Stimulated activated CD8-positive, alpha-beta memory T cell treated with anti-CD3 and anti-CD28 coated beads, Interleukin-12 subunit alpha, Interleukin-12 subunit beta, amount 100 ng/mL, for 24 hours (primary cell): Measurements from ENCODE around the gene XIRP2.
"Not testable (repeated sequence)": the region's sequence is repeated elsewhere in the genome, so short reads cannot be mapped to it uniquely, and the experiment has no call there.

Experiments
- DNase-seq: peaks from one replicate; pipeline ENCODE4 v3.0.0-alpha.2; 2020; ENCODE audit errors: extremely low read depth

Gene XIRP2

DNA sequence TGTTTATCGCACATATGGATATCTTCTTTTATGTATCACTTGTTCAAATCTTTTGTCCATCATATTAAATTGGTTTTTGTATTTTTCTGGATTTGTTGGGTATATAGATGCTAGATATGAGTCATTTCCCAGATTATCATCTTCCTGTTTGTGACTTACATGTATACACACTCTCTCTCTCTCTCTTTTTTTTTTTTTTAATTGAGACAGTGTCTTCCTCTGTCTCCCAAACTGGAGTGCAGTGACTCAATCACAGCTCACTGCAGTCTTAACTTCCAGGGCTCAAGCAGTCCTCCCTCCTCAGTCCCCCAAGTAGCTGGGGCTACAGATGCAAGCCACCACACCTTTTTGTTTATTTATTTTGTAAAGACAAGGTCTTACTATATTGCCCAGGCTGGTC, 43.8 kb downstream of the XIRP2 start:
- no peak for DNase-seq

DNA sequence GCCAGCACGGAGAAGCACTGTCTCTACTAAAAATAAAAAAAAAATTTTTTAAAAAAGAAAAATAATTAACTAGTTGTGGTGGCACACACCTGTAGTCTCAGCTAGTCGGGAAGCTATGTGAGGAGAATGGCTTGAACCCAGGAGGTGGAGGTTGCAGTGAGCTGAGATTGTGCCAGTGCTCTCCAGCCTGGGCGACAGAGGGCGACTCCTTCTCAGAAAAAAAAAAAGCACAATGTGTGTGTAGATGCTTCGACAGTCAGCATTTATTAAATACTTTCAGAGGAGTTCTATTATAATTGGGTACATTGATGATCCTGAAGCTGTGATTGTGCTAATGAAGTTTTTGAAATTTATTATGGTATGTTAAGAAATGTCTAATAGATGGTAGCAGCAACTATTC, 46.5 kb downstream of the XIRP2 start:
- DNase-seq = no peak

DNA sequence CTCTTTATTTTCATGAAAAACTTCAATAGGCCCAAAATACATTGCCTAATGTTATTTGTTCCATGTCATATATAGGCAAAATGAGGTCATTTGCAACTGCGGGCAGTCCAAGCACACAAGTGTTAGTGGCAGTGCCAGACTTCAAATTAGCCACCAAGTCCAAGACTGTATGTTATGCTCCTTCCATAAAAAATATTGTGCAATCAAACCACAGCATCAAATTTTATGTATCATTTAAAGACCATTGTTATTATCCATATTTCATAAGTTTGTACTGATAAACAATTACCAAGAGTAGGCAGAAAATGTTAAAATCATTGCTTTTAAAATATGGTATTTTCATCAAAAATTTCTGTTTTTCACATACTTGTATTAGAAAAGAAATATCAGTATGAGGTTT, 54.1 kb downstream of the XIRP2 start:
- no peak for DNase-seq

DNA sequence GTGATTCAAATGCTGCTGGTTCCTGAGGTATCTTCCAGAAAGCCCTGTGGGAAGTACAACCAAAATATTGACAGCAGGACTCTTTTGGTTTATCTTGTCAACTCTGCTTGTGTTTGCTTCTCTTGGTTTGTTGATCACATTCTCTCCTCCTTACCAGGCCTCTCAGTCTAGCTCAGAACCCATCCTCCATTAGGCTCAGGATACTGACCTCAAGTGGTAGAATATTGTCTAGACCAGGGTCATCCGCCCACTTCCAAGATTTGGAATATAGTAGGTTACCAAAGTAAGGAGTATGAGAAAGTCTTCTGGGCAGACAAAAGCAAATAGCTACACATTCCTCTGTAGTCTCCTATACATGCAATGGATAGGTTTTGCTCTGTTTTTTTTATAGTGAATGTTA, 56.6 kb downstream of the XIRP2 start:
- no peak for DNase-seq

DNA sequence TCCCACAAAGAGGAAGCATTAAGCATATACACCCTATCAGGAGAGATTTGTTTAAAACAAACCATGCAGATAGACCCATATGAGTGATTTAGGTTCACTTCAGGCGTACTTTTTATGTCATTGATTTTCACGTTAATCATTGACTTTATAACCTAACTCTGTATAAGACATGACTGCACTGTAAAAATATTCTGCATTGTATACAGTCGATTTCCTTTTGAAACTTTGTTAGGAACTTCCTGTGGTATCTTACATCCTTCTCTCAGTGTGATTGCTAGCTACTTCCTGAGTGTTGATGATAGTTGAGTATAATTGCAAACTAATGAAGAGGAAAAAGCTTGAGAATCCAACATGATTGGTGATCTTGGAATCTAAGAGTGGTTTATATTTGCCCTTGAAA, 69.4 kb downstream of the XIRP2 start:
- DNase-seq = no peak

DNA sequence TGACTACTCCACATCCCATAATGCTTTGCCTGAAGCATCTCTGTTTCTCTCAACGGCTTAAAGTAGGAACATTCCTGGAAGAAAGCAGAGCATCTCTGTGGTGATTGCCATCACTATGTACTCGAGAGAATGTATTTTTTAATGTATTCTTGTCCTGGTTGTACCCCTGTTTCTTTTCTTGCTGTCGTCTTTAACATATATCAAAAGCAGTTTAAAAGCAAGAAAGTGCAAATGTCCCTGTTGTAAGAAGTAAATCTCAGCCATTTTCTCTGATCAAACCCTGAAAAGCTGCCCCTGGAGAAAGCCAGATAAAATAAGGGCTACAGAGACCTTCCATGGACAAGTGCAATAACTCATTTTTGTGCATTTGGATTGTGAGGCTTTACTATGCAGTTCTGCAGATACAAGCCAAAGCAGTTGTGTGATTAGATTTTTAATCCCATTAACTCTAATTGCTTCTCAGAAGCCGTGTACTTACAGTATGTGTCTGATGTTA, 70.8 kb downstream of the XIRP2 start:
- no peak for DNase-seq

DNA sequence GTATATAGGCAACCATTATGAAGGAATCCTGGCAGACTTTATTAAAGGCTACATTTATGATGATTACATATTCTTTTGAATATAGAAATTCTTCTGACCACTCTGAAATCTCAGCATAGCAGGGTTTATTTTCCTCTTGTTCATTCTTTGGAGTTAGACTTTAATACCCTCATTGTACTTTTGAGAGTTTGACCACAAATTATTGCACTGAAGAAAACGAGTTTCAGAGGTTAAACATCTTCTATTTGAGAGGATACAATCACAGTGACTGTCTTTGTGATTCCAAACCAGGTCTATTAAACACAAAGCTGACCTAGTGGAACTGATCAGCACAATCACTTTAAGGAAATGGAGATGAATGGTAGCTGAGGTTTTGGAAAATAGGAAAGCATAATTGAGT, 71.3 kb downstream of the XIRP2 start:
- DNase-seq = no peak

DNA sequence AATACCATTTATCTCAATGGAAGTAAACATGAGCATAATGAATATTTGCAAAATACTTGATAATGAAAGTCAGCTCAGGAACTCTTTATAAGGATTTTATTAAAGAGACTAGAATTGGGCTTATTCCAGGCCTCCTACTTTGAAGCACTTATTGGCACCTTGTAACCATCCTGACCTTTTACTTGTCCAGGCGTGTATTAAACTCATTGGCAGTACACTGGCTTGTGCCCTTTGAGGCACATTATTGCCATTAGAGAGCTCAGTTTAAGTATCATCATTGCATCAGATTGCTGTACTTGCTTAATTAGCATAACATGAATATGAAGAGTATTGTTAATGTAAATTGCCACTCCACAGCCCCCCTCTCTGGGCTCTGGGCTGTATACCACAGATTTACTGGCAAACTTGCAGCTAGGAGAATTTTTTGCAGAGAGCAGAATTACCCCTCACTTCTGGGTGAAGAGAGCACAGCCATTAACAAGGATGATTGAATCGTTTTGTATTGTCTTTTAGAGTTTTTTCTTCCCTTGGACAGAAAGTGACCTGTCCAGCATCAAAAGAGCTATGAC, 72.5 kb downstream of the XIRP2 start:
- no peak for DNase-seq

DNA sequence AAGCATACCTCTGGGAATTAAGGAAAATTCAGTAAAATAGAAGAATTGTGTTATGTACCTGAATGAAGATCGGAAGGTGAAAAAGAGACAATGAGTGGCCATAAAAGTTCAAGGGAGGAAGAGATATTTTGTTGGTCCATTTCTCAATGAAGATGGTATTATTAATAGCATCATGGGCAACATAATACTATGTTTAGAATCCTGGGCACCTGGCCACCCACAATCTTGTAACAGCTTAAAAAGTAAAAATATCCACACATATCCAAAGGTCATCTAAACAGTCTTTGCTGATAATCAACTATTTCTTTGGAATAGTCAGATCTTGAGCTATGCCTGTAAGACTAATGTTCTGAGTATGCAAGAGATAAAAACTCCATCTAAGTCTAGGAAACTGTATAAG, 73.7 kb downstream of the XIRP2 start:
- DNase-seq = no peak

DNA sequence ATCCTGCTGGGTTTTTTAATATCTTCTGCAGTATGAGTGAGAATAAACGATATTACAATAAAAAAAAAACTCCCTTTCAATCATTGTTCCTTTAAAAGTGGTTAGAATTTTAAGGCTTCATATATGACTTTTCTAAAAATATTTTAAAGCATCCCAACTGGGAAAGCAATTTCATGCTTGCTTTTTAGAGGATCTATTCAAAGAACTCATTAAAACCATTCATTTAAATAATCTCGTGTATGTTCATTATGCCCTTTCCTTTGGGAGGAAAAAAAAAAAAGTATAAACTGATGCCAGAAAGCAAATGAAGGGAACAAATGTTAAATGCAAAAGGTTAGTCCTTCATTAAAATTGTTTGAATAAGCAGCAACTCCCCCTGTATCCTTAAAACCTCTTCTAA, 81.2 kb downstream of the XIRP2 start:
- no peak for DNase-seq

DNA sequence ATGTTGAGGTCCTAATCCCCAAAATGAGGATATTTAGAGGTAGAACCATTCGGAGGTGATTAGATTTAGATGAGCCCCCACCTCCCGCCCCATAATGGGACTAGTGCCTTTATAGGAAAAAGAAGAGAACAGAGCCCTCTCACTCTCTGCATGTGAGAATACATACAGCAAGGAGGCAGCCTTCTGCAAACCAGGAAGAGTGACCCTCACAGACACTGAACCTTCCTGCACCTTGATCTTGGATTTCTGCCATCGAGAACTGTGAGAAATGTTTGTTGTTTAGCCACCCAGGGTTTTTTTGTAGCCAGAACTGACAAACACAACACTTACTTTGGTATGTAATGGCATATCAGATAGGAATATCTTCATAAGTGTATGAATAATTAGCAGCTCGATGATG, 83.7 kb downstream of the XIRP2 start:
- DNase-seq = no peak

DNA sequence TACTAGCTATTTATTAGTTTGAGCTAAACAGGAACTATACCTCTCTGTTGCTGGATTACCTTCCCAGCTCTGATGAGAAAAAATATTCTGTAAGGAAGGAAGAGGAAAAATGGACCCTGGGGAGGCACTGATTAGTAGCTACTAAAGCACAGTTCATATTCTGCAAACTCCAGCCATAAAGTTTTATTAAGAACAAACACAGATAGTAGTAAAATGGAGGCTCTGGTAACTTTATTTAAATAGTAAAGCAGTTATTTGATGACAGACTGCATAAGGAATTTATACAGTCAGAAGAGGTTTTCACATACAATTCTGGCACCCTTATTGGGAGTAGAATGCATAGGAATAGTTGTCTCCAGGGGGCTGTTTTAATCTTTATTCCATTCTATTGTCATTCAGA, 84.1 kb downstream of the XIRP2 start:
- DNase-seq = no peak

DNA sequence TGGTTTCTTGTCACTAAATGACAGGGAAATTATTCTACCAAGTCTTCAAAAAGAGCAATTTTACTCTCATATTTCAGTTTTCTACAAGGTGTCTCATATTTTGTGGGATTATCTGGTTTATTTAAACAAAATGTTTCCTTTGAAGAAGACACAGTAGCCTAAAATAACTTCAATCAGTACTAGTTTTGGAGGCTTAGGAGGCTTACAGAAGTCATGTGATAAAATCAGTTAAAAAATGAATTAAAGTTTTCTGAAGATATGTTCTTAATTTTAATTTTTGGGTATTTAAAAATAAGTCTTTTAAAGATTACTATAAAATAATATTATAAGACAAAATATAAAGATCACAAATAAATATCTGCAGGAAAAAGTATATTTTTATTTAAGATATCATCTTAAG, 95.9 kb downstream of the XIRP2 start:
- no peak for DNase-seq

DNA sequence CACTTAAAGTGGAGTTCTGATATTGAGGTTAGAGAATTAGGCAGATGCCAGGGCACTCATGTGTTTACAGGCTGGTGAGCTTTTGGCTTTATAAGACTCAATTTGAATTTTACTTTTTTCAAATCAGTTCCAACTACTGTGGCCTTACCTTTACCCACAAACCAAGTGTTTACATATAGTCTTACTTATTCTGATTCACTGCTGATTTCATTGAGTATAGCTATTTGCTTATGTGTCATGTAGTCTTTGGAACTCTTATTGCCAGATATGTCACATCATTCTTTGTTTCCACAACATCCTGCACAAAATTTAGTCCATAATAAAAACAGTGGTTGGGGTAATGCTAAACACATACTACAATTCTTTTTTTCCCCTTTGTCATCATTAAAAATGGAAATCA, 96.5 kb downstream of the XIRP2 start:
- DNase-seq = no peak

DNA sequence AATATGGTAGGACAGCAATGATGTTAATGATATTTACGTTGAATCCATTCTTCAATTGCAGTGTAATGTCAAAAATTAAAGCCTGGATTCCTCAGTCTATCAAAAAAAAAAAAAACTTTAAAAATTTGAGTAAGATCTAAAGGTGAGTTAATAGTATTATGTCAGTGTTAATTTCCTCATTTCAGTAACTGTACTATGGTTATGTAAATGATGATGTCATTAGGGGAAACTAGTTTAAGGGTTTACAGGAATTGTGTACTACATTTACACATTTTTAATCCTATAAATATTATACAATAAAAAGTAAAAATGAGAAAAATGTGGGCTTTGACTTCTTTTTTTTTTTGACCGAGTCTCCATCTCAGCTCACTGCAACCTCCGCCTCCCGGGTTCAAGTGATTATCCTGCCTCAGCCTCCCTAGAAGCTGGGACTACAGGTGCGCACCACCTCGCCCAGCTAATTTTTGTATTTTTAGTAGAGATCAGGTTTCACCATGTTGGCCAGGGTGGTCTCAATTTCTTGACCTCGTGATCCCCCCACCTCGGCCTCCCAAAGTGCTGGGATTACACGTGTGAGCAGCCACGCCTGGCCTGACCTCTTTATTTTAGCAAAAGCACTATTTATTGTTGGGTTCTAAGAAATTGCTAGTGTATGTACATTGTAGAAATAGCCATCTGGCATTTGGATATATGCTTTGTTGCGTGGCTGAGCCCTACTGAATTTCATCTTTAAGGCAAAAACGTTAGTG, 106.5 kb downstream of the XIRP2 start:
- DNase-seq = no peak

DNA sequence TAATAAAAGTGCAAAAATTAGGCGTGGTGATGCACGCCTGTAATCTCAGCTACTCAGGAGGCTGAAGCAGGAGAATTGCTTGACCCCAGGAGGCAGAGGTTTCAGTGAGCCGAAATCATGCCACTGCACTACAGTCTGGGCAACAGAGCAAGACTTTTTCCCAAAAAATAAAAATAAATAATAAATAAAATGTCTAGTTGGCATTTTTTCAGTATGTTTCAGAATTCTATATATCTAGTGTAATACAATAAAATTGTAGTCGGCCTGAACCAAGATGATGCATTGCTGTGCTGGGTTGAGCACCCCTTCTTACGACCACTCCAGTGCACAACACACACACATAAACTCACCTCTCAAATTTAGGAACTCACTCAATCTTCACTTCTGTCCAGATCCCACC, 108.2 kb downstream of the XIRP2 start:
- no peak for DNase-seq

DNA sequence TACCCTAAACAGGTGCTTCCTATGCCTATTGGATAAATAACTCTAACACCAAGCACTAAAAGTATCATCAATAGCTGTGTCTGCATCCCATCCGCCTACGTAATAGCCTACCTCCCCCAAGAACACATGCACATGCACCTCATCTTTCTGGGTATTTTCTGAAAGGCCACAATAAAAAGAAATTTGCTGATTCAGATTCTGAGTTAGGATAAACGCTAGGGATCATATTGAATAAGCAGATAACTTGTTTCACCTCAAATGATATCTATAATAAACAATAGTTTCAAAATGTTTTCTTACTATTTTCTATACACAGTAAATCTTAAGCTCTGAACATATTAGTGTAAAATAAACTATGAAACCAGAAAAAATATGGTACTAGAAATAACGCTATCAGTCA, 112.9 kb downstream of the XIRP2 start:
- no peak for DNase-seq

DNA sequence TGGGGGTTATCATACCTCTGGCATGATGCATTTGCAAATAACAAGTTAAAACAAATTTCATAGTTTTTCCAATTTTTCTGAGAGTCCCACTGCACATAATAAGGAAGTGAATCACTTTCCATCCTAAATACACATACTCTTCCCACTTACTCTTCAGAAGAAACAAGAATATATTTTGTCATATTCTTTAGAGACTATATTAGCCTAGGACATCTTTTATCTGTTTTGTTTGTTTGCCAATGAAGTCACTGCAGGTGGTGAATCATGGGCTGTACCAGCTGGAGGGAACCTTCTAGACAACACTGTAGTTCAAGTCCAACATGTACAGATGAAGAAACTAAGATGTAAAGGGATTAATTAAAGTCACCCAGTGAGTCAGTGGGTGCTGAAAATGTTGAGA, 116.8 kb downstream of the XIRP2 start:
- no peak for DNase-seq

DNA sequence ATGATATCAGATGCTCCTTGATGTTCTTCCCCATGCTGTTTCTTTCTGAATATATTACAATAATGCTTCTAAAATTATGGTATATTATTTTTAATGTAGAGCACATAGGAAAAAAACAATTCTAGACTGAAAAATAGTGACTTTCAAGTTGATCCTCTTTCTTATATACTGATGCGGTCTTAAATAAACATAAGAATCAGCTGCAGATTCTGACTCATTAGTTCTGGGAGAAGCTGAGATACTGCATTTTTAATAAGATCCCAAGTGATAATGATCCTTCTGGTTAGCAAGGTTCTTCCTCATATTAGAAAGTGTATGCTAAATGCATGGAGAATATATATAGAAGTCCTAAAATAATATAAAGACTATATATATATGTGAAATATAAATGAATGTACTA, 124.9 kb downstream of the XIRP2 start:
- DNase-seq = no peak

DNA sequence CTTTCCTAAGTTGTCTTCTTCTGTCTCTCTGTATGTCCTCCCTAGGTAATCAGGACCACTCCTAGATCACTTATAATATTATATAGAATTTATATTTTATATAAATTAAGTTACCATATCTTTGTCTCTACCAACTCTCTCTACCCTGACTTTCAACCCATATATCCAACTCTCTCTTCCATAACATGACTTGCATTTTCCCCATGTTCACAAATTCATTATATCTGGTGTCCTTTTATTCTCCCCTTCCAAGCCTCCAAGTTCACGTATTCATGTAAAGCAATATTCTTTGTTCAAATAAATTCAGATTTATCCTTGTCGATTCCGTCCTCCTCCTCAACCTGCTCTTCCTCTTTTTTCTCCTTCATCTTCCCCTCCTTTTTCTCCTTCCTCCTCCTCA, 127.5 kb downstream of the XIRP2 start:
- no peak for DNase-seq

DNA sequence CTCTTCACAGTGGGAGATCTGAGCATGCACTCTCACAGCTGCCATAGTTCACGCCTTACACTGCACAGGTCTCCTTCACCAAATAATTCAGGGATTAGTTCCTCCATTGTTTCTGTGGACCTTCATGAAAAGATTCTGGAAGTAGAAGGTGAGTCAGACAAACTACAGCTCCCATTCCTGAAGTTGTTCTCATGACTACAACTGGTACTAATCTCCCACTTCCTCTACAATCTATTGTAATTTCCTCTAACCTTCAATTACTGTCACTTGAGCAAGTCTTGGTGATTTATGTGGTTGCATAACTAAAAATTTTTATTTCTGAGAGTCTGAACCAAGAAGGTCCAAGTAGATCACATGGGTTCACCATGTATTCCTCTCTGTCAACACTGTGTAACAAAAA, 128.7 kb downstream of the XIRP2 start:
- no peak for DNase-seq

DNA sequence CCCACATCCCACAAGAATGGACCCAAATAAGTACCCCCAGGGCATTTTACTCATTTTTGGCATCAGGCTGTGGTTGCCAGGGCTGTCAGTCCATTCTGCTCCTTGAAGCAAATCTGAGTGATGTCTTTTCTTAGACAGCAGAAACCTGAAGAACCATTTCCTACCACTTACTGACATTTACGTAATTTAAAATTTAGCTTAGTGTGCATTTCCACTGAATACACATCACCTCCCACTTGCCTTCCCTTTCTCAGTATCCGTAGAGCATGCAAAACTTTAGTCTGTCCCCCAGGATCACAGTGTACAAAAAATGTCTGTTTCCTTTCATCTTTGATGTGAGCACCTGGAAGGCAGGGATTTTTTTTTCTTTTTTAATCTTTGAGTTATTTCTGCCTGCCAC, 130.3 kb downstream of the XIRP2 start:
- DNase-seq = no peak

DNA sequence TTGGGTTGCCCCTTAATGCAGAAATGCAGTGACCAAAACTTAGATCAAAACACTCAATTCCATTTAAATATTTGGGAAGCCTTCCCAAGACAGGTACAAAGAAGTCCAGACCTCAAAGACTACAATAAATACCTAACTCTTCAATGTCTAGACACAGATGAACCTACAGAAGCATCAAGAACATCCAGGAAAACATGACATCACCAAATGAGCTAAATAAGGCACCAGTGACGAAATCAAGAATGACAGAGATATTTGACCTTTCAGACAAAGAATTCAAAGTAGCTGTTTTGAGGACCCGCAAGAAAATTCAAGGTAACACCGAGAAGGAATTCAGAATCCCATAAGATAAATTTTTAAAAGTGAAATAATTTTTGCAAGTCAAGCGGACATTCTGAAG, 140.2 kb downstream of the XIRP2 start:
- DNase-seq = no peak

DNA sequence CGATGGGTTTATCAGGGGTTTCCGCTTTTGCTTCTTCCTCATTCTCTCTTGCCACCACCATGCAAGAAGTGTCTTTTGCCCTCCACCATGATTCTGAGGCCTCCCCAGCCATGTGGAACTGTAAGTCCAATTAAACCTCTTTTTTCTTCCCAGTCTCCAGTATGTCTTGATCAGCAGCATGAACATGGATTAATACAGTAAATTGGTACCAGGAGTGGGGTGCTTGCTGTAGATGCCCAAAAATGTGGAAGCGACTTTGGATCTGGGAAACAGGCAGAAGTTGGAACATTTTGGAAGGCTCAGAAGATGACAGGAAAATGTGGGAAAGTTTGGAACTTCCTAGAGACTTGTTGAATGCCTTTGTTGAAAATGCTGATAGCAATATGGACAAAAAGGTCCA, 146.7 kb downstream of the XIRP2 start:
- not testable (repeated sequence) for DNase-seq
